Skeletal muscle cell (primary cell): ENCODE results near the gene MYOM3.

Experiments used
- DNase-seq: peaks from one replicate; pipeline ENCODE4 v3.0.0-alpha.2; 2010; ENCODE audit warnings: low read depth
- H3K4me3 ChIP-seq: 2 replicates; pipeline ENCODE4 v1.5.1; 2011; ENCODE audit warnings: low read depth, mild to moderate bottlenecking, control low read depth, low read length, moderate library complexity

The MYOM3 gene

DNA sequence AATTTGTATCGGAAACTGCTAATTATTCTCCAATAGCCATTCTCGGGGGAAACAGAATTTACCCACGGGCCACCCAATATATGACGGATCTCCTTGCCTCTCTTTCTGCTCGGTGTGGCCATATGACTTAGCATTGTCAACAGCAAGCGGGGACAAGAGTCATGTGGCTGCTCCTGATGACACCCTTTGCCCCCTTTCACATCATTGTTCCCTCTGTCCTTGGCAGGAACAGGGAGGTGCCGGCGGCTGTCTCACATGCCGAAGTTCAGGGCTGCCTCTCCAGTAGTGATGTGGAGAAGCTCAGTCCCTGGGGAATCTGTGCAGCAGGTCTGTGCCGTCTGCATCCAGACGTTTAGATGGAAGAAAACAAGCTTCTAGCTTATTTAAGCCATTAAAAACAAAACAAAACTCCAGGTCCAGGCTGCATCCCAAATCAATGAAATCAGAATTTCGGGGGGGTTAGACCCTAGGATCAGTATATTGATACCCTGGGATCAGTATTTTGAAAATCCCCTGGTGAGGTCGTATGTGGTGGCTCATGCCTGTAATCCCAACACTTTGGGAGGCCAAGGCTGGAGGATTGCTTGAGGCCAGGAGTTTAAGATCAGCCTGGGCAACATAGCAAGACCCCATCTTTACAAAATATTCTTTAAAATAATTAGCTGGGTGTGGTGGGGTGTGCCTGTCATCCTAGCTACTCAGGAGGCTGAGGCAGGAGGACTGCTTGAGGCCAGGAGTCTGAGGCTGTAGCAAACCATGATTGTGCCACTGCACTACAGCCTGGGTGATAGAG lies 10.8 kb downstream of the MYOM3 start:
- no peak overlapping the region for H3K4me3 ChIP-seq
- no peak for DNase-seq

DNA sequence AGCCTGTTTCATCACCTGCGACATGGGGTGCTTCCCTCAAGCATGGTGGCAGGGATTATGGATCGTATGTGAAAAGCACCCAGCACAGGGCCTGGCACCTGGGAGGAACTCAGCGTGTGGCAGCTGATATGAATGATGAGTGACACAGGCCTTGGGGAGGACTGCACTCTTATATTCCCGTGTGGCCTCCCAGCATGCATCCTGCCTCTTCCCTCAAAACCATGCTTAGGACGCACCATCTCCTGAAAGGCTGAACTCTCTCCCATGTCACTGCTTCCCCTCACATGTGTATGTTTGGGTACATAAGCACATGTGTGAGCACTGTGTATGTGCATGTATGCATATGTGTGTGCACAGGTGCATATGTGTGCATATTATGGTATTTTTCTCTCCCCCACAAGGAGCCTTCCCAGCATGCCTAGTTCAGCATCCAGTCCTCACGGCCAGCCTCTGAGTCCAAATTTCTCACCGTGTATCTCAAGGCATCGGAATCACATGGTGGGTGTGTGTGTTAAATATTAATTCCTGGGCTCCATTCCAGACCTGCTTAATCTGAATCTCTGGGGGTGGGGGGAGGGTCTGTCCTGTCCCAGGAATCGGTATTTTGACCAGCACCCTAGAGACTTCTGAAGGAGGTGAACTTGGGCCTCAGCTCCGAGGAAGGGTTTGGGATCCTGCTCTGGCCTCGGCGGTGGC lies 12.8 kb downstream of the MYOM3 start:
- DNase-seq, result no peak
- H3K4me3 ChIP-seq, result no peak overlapping the region

DNA sequence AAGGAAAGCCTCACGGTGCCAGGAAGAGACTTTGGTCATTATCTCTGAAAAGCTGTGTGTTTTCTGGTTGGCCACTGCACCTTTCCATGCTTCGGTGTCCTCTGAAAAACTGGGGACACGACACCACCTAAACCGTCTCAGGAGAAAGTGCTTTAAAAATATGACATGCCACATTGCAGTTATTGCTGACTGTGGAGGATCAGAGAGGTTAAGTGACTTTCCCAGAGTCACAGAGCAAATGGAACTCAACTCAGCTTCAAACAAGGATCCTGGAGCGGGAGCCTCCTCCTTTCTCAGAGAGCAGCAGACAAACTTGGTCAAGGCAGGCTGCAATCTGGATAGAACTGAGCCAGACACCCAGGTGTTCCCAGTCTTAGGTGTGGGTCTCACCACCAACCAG lies 13.8 kb downstream of the MYOM3 start:
- DNase-seq, result no peak
- no peak overlapping the region for H3K4me3 ChIP-seq

DNA sequence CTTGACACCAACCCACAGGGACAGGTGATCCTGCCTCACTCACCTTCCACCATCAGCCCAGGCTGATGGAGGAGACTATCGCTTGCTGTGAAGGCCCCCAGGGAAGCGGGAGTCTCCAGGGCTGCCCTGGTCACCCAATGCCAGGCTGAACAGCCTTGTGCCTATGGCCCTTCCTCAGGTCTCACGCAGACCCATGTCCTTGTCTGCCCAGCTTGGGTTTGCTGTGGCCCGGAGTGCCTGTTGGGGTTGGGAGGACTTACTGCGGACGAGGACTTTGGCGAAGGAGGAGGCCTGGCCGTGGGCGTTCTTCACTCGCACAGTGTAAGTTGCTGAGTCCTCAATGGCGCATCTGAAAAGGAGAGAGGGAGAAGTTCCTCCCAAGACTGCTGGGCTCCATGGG lies 14.3 kb downstream of the MYOM3 start:
- no peak for DNase-seq
- no peak overlapping the region for H3K4me3 ChIP-seq

DNA sequence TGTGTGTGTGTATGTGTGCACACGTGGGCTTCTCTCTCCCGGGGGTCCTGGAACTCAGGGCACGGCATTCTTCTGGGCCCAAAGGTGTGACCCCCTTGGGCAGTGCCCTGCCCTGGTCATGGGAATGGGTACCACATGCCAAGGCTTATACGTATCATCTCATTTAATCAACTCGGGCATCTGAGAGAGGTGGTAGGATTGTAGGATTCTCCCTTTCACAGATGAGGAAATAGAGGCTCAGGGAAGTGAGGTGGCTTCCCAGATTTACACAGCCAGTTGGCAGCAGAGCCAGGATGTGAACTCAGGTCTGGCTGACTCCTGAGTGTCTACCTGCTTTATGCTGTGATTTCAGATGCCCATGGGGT lies 15.2 kb downstream of the MYOM3 start:
- DNase-seq, result no peak
- H3K4me3 ChIP-seq, result no peak overlapping the region

DNA sequence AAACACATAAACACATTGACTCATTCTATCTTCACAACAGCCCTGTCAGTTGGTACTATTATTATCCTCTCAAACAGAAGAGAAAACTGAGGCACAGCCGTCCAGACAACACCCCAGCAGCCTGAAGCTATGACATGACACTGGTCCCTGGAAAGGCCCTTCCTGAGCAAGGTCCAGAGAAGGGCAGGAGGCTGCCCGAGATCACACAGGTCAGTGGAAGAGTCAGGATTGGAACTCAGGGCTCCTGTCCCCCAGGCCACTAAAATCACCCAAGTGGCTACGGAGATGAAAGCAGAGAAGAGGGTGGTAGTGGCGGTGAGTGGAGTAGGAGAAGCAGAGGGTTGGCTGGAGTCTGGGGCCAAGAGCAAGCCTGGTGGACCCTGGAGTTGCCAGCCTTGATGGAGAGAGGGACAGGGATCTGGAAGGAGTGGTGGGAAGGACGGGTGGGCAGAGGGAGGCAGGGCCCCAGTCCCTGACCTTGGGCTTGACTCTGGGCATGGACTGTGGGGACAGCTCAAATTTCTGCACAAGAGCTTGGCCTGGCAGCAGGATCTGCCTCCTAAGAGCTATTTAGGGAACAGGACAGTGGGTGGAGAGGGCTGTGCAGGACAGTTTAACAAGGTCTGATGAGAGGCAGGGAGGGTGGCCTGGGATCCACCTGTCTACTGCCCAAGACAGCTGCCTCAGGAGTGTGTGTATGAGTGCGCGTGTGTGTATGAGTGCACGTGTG lies 15.8 kb downstream of the MYOM3 start:
- no peak for DNase-seq
- H3K4me3 ChIP-seq, result no peak overlapping the region

DNA sequence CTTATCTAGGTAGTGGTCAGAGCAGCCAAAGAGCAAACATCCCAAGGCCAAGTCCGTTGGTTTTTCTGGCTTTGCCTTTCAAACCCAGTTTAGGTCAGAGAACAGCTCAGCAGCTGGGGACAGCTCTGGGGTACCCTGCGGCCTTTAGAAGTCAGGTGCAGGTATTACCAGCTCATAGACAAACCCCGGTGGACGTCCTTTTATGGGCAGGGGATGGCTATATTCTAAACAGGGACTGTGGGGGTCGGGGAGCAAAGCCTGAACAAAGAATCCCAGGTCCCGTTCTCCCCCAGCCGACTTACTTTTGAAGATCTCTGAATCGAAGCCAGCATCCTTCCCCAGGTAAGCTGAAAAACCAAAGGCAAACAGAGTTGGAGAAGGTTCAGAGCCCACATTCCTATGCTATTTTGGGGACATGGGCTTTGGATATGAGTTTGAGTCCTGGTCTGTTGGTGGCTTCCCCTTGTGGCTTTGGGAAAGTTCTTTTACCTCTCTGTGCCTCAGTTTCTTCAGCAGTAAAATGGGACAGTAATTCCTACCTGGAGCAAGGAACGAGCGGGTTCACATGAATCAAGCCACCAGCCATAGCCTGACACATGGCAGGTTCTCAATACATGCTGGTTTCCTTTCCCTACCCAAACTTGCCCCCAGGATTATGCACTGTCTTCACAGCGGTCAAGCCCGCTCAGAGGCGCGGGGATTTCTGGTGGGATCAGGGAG lies 16.6 kb downstream of the MYOM3 start:
- DNase-seq, result no peak
- H3K4me3 ChIP-seq, result no peak overlapping the region

DNA sequence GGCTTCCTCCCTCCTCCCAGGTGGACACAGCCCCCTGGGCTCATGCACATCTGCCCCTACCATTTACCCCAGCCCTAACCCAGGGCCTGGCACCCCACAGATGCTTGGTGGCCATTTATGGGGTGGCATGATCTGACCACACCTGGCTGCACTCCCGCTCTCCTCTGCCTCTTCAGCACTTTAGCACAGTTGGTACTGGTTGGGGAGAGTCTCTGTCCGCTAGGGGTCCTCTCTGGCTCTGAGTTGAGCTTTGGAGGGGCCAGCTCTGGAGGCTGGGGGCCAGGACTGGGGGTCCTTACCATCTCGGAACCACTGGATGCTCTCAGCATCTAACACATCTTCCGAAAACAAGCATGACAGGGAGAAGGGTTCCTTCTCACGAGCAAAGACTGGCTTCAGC lies 17.4 kb downstream of the MYOM3 start:
- H3K4me3 ChIP-seq, result no peak overlapping the region
- DNase-seq, result no peak

DNA sequence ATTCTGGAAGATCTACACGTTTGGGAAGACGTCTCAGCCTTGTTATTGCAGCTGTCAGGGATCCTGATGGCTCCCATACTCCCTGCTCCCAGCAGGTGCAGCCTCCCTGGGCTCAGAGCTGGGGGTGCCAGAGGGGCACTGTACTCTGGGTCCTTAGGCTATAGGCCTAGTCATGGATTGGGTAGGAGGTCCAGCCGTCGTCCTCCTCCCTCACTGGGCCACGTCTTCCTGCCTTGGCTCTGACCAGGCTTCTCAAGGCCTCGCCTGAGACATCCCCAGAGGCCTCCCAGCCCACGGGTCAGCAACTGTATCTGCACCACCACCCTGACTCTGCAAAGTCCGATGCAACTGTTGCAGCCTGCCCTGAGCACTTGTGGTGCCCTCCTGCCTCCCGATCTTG lies 18.2 kb downstream of the MYOM3 start:
- no peak for DNase-seq
- H3K4me3 ChIP-seq, result no peak overlapping the region

DNA sequence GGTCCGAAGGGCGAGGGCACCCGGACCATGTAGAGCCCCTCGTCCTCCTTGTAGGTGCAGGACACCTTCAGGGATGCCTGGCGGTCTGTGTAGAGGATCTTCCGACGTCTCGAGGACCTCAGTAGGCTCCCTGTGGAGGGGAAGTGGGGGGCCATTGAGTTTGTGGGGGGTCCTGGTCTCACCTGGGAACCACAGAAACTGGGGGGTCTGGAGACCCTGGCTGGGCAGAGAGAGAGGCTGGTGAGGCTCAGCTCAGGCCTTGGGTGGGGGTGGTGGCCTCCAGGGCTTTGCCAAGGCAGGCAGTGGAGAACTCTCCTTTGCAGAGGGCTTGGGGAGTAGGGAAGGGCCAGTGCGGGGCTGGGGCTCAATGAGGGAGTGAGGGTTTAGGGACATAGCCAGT lies 19.0 kb downstream of the MYOM3 start:
- DNase-seq, result no peak
- H3K4me3 ChIP-seq, result no peak overlapping the region

DNA sequence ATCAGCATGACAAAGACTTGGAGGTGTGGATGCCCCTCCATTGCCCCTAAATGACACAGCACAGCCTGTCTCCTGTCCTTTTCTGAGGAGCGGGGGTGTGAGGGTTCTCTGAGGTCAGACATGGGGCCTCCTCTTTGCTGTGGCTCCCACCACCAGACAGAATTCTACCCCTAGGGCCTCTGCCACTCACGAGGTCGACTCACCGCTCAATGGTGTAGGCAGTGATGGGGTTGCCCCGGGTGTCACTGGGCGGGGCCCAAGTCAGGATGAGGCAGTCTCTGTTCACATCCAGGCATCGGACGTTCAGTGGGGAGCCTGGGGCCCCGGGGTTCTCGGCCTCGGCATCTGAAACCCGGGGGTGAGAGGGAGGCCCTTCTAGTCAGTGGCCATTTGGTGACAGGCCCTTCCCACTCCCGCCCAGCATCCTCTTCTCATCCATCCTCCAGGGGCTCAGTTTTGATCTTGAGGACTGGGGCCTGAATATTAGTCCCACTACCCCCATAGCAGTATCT lies 19.9 kb downstream of the MYOM3 start:
- H3K4me3 ChIP-seq, result no peak overlapping the region
- DNase-seq, result no peak

DNA sequence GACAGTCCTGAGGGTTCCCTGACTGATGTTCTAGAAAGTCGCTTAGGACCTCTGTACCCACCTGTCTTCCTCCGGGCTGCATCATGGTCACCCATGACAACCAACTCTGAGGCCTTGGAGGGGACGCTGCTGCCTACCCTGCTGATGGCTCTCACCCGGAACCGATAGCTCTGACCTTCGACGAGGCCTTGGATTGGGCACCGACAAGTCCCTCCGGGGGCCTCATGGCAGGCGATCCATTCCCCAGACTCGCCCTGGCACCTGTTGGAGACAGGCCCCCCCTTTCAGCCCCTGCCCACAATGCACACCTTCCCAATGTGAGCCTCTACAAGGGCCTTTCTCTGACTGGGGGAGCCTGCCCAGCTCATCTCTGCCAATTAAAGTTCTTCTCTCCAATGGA lies 21.2 kb downstream of the MYOM3 start:
- H3K4me3 ChIP-seq, result no peak overlapping the region
- no peak for DNase-seq

DNA sequence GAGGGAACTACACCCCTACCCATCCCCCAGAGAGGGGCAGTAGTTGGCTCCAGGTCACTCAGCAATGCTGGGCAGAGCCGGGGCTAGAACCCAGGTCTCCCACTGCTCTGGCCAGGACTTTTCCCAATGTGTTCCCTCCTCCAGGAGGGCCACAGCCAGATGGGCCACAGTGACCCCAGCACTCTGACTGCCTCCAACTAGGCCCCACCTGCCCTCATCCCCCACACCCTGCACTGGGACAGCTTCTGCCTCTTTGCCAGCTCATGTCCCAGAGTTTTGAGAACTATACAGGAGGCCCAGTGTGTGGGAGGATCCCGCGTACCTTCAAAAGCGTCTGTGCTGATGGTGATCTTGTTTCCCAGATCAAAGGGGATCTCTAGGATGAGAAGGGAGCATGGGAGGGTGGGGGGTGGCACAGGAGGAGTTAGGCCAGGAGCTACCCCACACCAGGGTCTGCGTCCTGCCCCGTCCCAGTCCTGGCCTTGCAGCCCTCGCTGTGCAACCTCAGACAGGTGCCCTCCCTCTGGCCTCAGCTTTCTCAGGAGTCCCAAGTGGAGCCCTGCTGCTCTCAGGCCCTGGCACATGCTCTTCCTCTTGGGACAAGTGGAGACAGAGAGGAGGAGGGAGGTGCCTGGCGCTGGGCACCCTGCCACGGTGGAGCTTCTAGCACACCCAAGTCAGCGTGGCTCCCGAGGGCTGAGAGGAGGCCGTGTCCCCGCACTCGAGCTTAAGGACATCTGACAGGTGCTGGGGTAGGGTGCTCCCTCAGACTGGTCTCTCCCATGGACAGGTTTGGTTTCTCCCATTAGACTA lies 22.0 kb downstream of the MYOM3 start:
- no peak for DNase-seq
- no peak overlapping the region for H3K4me3 ChIP-seq

DNA sequence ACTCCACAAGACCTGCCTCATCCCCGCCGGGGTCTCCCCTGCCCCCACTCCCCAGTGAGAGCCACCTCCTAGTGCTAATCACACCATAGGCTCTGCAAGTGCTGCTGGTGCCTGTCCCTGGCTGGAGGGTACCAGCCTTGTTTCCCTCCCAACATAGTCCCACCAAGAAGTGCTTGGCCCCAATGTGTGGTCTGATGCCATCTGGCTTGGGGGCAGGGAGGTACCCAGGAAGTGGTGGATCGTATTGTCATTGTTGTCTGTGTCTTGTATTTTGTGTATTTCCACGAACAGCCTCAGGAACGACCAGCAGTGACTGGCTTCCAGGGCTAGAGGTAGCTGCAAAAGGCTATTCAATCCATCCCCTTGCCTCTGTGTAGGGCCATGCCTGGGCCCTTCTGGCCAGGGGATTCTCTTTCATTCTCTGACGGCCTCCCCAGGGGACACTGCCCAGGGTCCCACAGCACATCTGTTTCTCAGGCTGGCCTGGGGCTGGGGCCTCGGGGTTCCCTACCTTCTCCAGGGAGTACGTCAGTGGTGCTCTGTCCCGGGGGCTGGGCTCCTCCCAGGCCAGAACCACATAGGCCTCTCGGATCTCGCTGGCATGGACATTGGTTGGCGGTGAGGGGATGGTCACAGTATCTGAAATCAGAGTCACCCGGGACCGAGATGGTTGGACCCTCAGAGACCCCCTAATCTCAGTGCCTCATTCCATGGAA lies 22.8 kb downstream of the MYOM3 start:
- DNase-seq, result no peak
- H3K4me3 ChIP-seq, result no peak overlapping the region

DNA sequence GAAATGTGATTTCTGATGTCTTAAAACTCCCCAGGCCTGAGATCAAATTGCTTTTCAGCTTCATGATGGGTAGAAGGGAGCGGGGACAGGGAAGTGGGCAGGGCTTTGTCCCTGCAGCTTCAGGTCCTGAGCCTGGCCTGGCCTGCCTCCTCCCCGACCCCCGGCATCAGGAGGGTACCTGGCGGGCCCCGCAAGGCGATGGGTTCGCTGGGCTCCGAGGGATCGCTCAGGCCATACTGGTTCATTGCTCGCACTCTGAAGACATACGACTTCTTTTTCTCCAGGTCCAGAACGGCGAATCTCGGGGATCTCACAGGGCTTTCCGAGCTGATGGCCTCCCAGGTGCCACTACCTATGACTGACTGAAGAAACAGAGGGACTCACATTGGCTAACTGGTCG lies 25.5 kb downstream of the MYOM3 start:
- H3K4me3 ChIP-seq, result no peak overlapping the region
- DNase-seq, result no peak

DNA sequence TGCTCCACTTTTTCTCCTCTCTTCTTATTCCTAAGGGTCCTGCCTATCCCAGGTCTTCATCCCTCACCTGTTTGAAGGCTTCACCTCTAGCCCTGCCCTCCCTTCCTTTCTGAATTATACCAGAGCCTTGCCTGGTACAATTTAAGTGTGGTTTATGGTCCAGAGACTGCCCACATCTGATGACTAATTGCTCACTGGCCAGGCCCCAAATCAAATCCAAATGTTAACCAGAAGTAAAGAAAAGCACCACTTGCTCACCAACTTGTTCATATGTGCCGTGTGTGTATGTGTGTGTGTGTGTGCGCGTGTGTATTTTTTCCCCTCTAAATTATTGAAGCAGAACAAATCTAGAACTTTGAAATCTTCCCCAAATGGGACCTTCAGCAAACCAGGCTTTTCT lies 26.4 kb downstream of the MYOM3 start:
- no peak for DNase-seq
- H3K4me3 ChIP-seq, result no peak overlapping the region

DNA sequence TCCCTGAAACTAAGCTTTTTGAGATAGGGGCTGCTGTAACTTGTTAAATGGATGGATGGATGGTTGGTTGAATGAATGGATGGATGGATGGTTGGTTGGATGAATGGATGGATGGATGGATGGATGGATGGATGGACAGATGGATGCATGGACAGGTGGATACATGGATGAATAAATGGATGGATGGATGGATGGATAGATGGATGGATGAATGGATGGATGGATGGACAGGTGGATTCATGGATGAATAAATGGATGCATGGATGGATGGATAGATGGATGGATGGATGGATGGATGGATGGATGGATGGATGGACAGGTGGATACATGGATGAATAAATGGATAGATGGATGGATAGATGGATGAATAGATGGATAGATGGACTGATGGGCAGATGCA lies 26.9 kb downstream of the MYOM3 start:
- no peak for DNase-seq
- H3K4me3 ChIP-seq, result no peak overlapping the region

DNA sequence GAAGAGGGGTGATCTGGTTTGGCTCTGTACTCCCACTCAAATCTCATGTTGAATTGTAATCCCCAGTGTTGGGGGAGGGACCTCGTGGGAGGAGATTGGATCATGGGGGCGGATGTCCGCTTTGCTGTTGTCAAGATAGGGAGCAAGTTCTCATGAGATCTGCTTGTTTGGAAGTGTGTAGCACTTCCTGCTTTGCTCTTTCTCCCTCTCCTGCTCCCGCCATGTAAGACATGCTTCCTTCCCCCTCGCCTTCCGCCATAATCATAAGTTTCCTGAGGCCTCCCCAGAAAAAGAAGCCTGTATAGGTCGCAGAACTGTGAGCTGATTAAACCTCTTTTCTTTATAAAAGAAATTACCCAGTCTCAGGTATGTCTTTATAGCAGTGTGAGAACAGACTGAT lies 27.9 kb downstream of the MYOM3 start:
- H3K4me3 ChIP-seq, result no peak overlapping the region
- DNase-seq, result no peak

DNA sequence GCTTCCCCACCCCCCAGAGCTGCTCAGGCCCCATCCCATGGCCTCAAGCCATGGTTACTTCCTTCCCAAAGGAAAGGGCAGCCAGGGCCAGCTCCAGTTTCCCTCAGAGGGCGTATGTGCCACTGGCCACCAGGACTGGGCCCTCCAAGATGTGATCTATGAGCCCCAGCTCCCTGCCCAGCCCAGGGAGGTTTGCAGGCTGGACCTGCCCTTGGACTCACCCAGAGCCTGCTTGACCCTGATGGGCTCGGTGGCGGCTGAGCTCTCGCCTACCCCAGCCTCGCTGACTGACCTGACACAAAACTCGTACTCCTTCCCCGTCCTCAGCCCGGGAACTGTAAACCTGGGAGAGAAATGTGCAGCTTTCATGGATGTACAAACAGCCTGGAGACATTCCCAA lies 29.6 kb downstream of the MYOM3 start:
- DNase-seq, result no peak
- no peak overlapping the region for H3K4me3 ChIP-seq
